ENCODE results near the gene HSPA12A.

DNA sequence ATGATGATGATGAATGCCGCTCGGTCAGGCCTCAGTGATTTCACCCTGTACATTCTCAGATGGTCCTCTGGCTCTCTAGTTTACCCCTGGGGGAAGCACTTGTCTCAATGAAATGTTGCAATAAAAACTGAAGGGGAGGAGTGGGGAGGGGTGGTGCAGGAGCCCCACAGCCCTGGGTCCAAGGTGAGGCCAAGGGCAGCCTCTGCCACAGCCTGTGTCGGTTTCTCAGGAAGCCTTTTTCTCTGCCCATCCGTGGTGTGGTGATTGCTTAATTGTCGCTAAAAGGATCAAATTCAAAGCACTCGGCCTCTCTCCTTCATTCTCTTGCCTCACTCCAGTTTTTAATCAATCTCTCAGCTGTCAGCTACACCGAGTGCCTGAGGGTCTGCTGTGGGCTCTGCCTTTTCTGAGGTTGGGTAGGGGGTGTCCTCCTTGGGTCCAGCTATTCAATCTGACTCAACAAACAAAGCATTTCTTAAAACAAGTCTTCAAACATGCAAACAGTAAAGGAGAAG is 39.1 kb upstream of the HSPA12A start:
- TF ChIP-seq, protein P1, sequence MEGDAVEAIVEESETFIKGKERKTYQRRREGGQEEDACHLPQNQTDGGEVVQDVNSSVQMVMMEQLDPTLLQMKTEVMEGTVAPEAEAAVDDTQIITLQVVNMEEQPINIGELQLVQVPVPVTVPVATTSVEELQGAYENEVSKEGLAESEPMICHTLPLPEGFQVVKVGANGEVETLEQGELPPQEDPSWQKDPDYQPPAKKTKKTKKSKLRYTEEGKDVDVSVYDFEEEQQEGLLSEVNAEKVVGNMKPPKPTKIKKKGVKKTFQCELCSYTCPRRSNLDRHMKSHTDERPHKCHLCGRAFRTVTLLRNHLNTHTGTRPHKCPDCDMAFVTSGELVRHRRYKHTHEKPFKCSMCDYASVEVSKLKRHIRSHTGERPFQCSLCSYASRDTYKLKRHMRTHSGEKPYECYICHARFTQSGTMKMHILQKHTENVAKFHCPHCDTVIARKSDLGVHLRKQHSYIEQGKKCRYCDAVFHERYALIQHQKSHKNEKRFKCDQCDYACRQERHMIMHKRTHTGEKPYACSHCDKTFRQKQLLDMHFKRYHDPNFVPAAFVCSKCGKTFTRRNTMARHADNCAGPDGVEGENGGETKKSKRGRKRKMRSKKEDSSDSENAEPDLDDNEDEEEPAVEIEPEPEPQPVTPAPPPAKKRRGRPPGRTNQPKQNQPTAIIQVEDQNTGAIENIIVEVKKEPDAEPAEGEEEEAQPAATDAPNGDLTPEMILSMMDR (IDR thresholded peaks at IDR 0.05): no peak
- TF ChIP-seq POLR2AphosphoS5 (IDR thresholded peaks at IDR 0.05) (no peak), EP300 (IDR thresholded peaks at IDR 0.05) (no peak), POLR2A (IDR thresholded peaks at IDR 0.05) (no peak)

Measured in upper lobe of left lung (tissue), 4 donors.